ENCODE data around the gene ARHGAP6. TPM values are rescaled to one million over a fixed set of nuclear protein-coding genes. Genes with fewer than 3 reads are reported as not detected.

Gene ARHGAP6
- polyA plus RNA-seq, 3 donors, result 0.31 to 1.1 (median 0.40) TPM

DNA sequence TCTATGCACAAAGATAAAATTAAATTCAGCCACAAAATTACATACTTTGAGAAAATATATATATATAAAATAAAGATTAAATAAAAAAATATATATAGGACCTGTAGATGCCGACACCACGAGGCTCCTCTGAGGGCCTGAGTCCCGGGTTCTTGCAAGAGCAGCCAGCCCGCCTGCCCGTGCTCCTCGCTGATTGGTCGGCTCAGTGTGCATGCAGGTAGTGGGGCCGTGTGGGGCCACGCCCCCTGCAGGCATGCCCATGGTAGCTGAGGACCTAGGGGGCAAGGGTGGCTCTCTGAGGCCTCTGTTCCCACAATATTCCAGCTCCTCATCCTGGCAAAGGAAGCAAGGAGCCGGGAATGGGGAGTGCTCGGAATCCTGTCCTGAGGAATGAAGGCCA is 453.0 kb downstream of the ARHGAP6 start:
- no peak overlapping the region for H2AFZ ChIP-seq (ENCODE audit: insufficient read depth, low read depth, low read length, poor library complexity, severe bottlenecking)
- no peaks in the 10 kb centered on the region for H3K27me3 Mint-ChIP-seq (ENCODE audit: low read depth in 3 of 3)
- H3K4me2 ChIP-seq (replicated peaks; ENCODE audit: extremely low read depth, low read length, poor library complexity, severe bottlenecking), result no peak overlapping the region
- intact Hi-C loops (cut with micrococcal nuclease), result no loop called here
- H3K79me2 ChIP-seq (ENCODE audit: insufficient read depth, low read length), result no peaks in the 10 kb centered on the region
- H3K9me3 ChIP-seq (replicated peaks in 1 of 2; ENCODE audit: control insufficient read depth in 1 of 2, insufficient read depth in 1 of 2, low read length in 2 of 2), result peaks cover 0 to 16% of the 10 kb centered on the region in 2 donors
- no peak overlapping the region for H3K27ac ChIP-seq (ENCODE audit: low read depth in 1 of 2, low read length in 2 of 2)
- no peaks in the 10 kb centered on the region for H3K36me3 Mint-ChIP-seq
- no peak overlapping the region for H3K4me3 ChIP-seq (replicated peaks in 1 of 3; ENCODE audit: low read depth in 2 of 3, low read length in 3 of 3)
- H3K9ac ChIP-seq (ENCODE audit: insufficient read depth, low read length, poor library complexity, severe bottlenecking), result no peak overlapping the region
- no peaks in the 10 kb centered on the region for H3K4me1 ChIP-seq (ENCODE audit: control insufficient read depth in 1 of 2, insufficient read depth in 2 of 2, low read length in 2 of 2)
- H3K9me3 Mint-ChIP-seq, result peaks cover 0 to 21% (median 12%) of the 10 kb centered on the region in 7 donors
- H3K4me3 Mint-ChIP-seq, result no peak overlapping the region
- H3K36me3 ChIP-seq (replicated peaks in 1 of 2; ENCODE audit: control insufficient read depth in 1 of 2, insufficient read depth in 2 of 2, low read length in 2 of 2), result no peaks in the 10 kb centered on the region
- no peak for DNase-seq
- no peaks in the 10 kb centered on the region for H3K4me1 Mint-ChIP-seq
- TF ChIP-seq CTCF (IDR thresholded peaks at IDR 0.05), result no peak
- WGBS (ENCODE audit: insufficient coverage), result 100% methylated on average over 3 of the region's 11 CpGs
- H4K20me1 ChIP-seq (ENCODE audit: insufficient read depth, low read length), result no peaks in the 10 kb centered on the region
- H3K27ac Mint-ChIP-seq, result no peak overlapping the region
- H3K27me3 ChIP-seq (ENCODE audit: control insufficient read depth in 2 of 2, insufficient read depth in 2 of 2, low read length in 2 of 2), result no peaks in the 10 kb centered on the region

GRCh38 chrX:11210415-11210801 is 455.3 kb downstream of the ARHGAP6 start:
- Histone ChIP-seq H3K9me3 (replicated peaks in 1 of 2; ENCODE audit: control insufficient read depth in 1 of 2, insufficient read depth in 1 of 2, low read length in 2 of 2) (peaks cover 0 to 12% of the 10 kb centered on the region in 2 donors), H3K79me2 (ENCODE audit: insufficient read depth, low read length) (no peaks in the 10 kb centered on the region), H4K20me1 (ENCODE audit: insufficient read depth, low read length) (no peaks in the 10 kb centered on the region), H3K36me3 (replicated peaks in 1 of 2; ENCODE audit: control insufficient read depth in 1 of 2, insufficient read depth in 2 of 2, low read length in 2 of 2) (no peaks in the 10 kb centered on the region), H3K27ac (ENCODE audit: low read depth in 1 of 2, low read length in 2 of 2) (no peak overlapping the region), H3K27me3 (ENCODE audit: control insufficient read depth in 2 of 2, insufficient read depth in 2 of 2, low read length in 2 of 2) (no peaks in the 10 kb centered on the region), H3K4me2 (replicated peaks; ENCODE audit: extremely low read depth, low read length, poor library complexity, severe bottlenecking) (no peak overlapping the region), H2AFZ (ENCODE audit: insufficient read depth, low read depth, low read length, poor library complexity, severe bottlenecking) (no peak overlapping the region), H3K9ac (ENCODE audit: insufficient read depth, low read length, poor library complexity, severe bottlenecking) (no peak overlapping the region), H3K4me1 (ENCODE audit: control insufficient read depth in 1 of 2, insufficient read depth in 2 of 2, low read length in 2 of 2) (no peaks in the 10 kb centered on the region), H3K4me3 (replicated peaks in 1 of 3; ENCODE audit: low read depth in 2 of 3, low read length in 3 of 3) (no peak overlapping the region)
- Mint-ChIP-seq H3K36me3 (no peaks in the 10 kb centered on the region), H3K4me3 (no peak overlapping the region), H3K4me1 (no peaks in the 10 kb centered on the region), H3K27me3 (ENCODE audit: low read depth in 3 of 3) (no peaks in the 10 kb centered on the region), H3K9me3 (peaks cover 0 to 16% (median 5%) of the 10 kb centered on the region in 7 donors), H3K27ac (no peak overlapping the region)
- TF ChIP-seq CTCF (IDR thresholded peaks at IDR 0.05), result no peak
- intact Hi-C loops (cut with micrococcal nuclease), result no loop called here
- no CpG with 5 or more reads among the region's 4 CpGs for WGBS (ENCODE audit: insufficient coverage)
- no peak for DNase-seq
